GM18502 (cell line): ENCODE measurements around the gene HP1BP3.

Source experiments
- ATAC-seq: cut with Tn5 transposase; IDR thresholded peaks from one replicate; pipeline ENCODE4 v1.9.1; 2021; ENCODE audit warnings: mild to moderate bottlenecking; ENCODE audit not compliant: unreplicated experiment, poor library complexity

HP1BP3 gene

DNA sequence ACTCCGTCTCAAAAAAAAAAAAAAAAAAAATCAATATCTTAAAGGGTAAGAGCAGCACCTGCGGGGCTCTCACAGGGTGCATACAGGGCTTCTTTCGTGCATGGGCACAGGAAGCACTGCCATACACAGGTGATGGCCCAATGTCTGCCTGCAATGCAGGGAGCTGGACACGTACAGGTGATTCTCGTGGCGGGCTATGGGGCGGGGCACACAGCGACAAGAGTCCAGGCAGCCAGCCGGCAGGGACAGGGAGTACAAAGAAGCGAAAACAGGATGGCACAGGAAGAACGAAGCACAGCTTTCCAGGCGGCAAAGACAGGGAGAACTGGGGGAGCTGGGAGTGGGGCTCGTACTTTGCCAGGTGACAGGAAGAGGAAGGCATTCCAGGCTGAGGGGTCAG lies 70.9 kb downstream of the HP1BP3 start:
- ATAC-seq: no peak

DNA sequence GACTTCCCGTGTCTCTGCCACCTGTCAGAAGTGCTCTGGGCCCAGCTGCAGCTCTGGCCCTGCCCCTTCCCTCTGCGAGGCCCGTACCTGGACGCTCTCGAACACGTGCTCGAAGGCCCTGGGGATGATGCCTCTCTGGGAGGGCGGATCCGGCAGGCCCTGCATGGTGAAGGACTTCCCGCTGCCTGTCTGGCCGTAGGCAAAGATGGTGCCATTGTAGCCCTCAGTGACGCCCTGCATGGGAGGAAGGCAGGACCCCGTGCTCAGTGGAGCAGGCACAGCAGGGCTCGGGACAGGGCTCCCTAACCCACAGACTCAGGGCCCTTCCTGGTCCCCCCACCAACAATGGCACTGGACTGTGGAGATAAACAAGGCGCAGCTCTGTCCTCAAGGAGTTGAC lies 71.7 kb downstream of the HP1BP3 start:
- no peak for ATAC-seq

DNA sequence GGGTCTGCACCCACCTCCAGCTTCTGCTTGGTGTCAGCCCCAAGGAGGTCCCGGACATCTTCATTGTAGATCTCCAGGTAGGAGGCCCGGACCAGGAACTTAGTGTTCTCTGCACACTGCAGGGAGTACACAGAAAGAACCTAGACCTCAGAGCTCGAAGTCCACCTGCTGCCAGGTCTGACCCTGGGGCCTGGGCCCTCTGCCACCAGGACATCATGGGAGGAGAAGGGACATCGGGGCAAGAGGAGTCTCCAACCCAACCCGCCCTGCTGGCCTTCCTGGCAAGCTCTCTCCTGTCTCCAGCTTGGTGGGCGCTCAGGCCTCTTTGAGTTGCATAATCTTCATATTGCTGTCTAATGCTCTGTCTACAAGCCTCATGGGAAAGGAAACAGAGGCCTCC lies 73.7 kb downstream of the HP1BP3 start:
- ATAC-seq: no peak

DNA sequence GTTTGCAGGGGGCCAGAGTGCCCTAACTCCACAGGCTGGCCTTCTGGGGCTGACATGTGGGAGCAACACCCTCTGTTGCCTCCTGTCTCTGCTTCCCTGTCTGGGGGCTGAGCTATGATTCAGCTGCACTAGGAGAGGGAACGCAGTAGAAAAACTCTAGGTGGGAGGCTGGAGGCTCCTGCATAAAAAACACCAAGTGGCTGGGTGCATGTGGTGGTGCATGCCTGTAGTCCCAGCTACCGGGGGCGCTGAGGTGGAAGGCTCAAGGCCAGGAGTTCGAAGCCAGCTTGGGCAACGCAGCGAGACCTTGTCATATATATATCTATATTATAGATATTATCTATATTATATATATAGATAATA lies 74.9 kb downstream of the HP1BP3 start:
- ATAC-seq: no peak

DNA sequence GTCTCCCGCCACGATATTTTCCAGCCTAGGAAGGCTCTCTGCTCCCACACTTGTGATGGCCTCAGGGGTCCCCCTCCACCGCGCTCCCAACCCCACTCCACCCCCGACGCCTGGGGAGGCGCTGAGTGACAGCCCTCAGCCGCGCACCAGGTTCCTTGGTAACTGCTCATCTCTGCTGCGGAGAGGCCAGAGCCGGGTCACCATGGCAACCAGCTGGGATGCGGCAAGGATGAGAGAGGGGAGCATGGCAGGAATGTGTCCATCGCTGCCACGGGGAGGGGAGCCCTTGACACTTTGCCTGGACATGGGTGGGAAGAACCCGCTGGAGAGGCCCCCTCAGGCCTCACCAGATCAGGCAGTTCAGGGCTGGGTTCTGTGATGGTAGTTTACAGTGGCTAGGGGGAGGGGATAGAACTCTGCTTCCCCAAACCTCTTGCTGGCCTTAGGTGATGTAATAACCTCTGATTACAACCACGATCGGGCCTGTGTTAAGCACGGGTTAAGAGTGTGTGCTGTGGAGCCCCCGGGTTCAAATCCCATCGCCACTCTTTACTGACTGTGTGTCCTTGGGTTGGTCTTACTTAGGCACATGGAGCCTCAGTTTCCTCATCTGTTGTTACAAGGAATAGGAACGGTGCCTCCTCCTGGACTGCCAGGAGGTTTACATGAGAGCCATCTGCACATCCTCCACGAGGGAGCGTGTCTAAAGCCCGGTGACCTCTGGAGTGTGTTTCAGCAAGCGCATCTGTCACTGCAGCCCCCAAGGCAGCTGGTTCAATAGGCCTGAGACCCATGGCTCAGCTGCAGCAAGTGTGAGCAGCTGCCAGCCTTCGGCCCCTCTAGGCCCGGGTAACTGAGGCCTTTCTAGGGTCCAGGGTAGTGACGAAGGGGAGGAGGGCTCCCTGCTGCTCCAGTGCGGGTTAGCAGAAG lies 75.6 kb downstream of the HP1BP3 start:
- no peak for ATAC-seq

DNA sequence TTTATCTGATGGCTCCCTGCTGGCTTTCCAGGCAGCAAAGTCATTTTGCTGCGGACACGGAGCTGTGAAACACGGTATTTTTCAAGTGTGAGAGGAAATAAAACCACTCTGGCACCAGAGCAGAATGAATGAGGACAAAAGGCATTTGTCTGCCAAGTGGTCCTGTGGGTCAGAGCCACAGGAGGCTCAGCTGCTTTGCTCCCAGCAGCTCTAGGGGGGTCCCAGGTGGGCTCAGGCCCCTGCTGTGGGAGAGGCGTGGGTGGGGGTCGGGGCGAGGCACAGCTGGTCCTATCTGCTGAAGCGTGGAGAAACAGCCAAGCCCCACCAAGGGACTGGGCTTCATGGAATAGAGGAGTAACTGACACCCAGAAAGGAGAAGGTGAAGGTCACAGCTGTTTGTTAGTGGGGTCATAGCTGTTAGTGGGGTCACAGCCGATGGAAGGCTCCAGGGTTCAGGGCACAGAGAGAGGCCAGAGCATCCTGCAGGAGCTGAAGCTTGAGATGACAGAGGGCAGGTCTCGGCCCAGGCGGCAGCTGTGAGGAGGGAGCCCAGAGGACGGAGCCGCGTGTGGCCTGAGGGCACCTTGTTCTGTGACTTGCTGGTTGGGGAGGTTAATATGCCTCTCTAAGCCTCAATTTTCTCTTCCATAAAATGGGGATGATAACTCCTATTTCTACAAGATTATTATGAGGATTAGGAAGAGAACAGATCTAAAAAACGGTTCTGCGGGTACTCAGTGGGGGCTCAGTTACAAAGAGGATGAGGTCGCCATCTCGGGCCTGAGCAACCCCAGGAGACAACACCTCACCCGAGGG lies 76.4 kb downstream of the HP1BP3 start:
- no peak for ATAC-seq

DNA sequence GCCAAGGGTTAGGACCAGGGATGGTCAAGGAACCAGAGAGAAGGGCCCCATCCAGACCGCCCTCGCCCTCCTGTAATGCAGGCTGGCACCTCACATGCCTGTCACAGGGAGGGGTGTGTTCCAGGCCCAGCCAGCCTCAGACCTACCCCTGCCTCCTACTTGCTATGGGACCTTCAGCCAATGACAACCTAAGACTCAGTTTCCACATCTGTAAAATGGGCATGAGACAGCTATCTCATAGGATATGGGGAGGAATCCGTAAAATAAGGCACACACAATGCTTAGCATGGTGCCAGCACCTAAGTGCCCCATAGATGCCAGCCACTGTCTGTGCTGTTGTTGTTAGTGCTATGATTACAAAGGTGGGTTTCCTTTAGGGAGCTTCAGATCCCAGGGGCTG lies 77.2 kb downstream of the HP1BP3 start:
- ATAC-seq: no peak

DNA sequence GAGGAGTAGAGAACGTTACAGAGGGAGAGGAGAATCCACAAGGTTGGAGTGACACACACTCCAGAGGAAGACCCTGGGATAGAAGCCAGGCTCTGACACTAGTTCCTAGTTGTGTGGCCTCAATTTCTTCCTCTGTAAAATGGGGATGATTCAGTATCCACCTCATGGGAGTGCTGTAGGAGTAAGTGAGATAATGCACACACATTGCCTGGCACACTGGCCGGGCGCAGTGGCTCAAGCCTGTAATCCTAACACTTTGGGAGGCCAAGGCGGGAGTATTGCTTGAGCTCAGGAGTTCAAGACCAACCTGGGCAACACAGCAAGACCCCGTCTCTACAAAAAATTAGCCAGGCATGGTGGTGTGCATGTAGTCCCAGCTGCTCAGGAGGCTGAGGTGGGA lies 78.2 kb downstream of the HP1BP3 start:
- ATAC-seq: no peak

DNA sequence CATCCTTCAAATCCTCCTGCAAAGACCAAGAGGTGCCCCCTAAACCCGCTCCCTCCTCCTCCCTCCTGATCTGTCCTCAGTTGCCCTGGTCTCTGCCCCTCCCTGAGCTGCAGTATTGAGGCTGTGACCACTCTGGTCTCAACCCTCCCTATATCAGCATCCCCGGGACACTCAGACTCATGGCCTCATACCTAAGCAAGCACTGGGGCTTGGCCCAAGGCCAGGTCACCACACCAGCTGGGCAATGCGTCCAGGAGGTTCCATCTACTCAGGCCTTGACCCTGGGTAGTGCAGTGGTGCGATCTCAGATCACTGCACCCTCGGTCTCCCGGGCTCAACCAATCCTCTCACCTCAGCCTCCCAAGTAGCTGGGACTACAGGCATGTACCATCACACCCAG lies 79.0 kb downstream of the HP1BP3 start:
- ATAC-seq: no peak

DNA sequence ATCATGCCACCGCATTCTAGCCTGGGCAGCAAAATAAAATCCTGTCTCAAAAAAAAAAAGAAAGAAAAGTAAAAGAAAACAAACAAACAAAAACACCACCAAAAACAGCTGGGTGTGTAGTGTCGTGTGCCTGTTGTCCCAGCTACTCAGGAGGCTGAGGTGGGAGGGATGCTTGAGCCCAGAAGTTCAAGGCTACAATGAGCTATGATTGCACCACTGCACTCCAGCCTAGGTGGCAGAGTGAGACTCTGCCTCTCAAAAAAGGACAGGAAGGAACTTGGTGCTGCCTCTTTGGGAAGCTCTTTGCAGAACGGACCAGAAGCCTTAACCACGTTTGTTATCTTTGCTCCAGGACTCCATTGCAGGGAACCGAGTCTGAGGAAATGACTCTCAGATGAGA lies 80.3 kb downstream of the HP1BP3 start:
- no peak for ATAC-seq

DNA sequence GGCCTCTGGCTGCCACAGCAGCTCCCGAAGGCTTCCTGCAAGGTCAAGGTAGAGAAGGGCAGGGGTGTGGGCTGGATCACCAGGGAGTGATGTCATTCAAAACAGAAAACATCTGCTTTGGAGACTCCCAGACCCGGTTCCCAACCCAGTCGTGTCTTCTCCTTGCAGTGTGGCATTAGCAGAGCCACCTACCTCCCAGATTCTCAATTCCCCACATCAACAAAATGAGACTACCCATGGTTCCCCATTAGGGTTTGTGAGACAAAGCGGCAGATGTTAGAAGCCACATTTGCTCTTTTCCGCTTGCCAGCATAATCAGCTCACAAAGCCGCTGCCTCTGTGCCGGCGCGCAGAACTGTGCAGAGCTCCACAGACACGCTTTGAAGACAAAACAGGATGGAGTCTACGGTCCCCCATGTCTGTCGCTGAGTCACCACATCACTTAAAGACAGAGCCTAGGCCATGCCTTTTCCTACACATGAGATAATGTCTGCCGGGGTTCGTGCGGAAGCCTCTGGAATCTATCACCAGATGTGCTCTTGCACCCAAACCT lies 81.8 kb downstream of the HP1BP3 start:
- no peak for ATAC-seq

DNA sequence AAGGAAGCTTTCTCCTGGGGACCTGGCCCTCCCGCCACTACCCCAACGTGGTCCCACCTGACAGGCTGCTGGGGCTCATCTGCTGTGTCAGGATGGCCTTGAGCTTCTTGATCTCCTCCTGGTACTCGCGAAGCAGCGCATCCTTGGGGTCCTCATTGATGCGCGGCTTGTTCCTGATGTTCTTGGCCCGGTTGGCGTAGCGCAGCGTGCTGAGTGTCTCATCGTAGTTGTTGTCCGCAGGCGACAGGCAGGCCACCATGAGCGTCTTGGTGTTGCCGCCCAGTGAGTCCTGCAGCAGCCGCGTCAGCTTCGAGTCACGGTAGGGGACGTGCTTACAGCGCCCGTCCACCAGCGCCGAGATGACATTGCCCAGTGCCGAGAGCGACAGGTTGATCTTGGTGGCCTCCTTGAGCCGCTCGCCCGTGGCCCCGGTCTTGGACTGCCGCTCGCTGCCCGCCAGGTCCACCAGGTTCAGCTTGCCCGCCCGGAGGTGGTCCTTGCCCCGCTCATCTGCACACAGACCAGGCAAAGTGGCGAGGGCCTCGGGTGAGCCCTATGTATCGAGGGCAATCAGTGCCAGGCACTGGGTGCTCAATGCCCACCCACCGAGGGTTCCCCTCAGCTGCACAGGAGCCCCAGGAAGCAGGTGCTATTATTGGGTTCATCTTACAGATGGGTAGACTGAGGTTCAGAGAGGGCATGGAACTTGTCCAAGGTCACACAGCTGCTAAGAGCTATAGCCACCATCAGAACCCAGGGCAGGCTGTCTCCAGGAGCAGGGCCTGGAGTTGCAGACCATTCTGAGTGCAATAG lies 82.5 kb downstream of the HP1BP3 start:
- ATAC-seq: no peak

DNA sequence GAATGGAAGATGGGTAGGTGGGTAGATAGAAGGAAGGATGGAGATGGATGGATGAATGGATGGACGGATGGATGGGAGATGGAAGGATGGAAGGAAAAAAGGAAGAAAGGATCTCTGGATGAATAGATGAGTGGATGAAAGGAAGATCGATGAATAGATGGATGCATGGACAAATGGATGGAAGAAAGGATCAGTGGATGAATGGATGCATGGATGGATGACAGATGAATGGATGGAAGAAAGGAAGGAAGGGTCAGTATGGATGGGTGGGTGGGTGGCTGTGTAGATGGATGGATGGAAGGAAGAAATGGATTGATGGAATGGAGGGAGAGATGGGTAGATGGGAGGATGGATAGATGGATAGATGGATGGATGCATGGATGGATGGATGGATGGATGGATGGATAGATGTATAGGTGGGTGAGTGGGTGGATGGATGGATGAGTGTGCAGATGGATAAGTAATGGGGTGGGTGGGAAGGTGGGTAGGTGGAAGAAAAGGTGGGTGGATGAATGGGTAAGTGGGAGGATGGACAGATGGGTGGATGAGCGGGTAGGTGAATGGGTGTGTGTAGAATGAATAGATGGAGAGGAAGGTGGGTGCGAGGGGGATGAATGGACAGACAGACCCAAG lies 83.9 kb downstream of the HP1BP3 start:
- no peak for ATAC-seq

DNA sequence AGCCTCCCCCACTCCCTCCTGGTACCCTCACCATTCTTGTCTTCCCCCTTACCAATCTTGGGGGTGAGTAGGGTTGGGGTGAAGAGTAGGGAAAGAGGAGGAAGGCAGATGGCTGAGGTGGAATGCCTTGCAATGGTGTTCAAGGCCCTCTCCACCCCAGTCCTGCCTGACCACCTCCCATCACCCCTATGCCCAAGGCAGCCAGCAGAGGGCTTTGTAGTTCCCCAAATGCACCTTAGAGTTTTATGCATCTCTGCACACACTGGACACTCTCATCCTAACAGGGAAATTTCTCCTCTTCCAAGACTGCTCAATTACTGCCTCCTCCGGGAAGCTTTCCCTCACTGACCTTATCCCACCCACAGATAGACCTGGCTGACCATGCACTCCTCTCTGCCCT lies 84.7 kb downstream of the HP1BP3 start:
- ATAC-seq: no peak

DNA sequence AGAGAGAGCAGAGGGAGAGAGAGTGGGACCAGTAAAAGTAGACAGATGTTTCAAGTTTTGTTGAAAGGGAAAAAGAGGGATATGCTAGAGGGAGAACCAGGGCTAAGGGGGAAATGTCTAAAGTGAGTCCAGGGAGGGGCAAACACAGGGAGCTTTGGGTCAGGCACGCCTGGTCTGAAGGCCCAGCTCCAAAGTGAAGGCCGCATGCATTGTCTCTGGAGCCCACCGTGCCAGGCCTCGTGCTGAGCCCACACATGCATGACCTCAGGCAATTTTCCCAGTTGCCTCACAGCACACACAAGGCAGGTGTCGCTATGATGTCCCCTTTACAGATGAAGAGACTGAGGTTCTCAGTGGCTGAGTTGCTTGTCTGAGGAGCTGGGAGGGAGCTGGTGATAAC lies 85.3 kb downstream of the HP1BP3 start:
- ATAC-seq: no peak

DNA sequence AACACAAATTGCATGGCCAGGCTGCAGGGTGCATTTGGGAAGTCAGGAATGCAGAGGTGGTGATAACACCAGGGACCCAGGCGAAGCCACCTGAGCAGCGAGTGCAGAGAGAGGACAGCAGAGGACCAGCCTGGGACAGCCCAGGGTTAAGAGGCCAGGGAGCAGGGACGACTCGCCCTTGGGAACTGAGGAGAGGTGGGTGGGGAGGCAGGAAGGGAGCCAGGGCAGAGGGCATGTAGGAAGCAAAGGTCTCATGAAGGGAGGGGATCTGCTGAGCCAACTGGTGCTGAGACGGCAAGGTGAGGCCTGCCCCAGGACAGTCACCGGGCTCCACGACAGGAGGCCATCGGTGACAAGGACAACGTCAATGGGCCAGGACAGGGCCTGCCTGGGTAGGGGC lies 85.7 kb downstream of the HP1BP3 start:
- no peak for ATAC-seq

DNA sequence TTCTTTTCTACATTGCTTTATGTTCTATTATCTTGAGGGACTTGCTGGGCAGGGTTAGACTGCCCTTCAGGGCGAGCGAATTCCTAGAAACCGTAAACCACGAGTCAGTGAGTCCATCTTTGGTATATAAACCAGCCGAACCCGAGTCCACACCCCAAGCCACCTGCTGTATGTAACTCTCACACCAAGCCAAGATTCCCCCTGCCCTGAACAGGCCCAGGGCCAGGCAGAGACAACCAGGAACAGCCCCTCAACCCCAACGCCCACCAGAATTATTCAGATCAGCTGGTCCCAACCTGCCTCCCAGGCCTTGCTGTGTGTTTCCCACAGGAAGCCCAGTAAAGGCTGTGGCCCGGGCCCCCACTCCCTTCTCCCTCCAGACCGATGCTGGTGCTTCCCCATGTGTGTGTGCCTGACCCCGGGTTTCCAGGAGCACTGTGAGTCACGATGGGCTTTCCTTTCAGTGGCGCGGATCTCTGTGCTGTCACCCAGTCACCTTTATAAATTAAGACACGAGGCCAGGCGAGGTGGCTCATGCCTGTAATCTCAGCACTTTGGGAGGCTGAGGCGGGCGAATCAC lies 86.4 kb downstream of the HP1BP3 start:
- no peak for ATAC-seq

DNA sequence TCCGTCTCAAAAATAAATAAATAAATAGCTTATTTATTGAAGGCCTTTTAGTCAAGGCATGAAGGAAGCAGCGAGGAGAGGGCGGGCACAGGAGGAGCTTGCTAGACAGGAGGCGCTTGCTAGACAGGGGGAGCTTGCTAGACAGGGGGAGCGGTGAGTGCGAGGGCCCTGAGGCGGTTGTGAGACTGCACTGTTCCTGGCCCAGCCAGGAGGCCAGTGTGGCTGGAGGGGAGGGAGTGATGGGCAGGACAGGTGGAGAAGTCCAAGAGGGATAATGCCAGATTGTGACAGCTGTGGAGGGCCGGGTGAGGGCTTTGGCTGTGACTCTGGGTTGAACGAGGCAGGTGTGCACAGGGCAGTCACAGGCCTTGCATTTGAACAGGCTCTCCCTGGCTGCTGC lies 87.5 kb downstream of the HP1BP3 start:
- no peak for ATAC-seq

DNA sequence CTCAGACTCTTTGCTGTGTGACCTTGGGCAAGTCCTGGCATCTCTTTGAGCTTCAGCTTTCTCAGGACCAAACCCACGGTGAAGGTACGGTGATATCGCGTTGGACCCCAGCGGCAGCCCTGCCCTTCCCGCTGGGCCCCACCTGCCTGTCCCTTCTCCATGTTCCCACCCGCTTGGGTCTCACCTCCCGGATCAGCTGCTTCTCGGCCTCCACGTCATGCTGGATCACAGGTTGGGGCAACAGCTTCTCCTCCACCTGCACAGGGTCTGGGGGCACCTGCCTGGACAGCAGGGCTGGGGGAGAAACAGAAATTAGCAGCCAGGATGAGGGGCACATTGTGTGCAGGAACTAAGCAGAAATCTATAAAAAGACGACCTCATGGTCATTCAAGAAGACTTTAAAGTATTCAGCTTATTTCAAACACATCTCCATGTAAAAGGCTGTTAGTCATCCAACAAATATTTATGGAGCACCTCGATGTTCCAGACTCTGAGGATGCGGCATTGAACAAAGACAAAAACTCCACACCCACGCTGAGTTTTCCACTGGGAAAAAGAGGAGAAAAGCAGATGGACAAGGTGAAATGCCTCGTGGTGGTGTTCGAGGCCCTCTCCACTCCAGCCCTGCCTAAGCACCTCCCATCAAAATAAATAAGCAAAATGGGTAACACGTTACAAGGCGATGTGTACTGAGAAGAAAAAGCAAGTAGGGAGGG lies 88.8 kb downstream of the HP1BP3 start:
- ATAC-seq: no peak
